Measurements from ENCODE around the gene FSTL4. TPM values are rescaled to one million over a fixed set of nuclear protein-coding genes. Genes with fewer than 3 reads are reported as not detected.
A peak's percentile ranks its signal among the peaks of the same experiment; 100 is the strongest.

FSTL4 gene
- total RNA-seq, 1 donor from 2014 or later = 0.07 TPM

DNA sequence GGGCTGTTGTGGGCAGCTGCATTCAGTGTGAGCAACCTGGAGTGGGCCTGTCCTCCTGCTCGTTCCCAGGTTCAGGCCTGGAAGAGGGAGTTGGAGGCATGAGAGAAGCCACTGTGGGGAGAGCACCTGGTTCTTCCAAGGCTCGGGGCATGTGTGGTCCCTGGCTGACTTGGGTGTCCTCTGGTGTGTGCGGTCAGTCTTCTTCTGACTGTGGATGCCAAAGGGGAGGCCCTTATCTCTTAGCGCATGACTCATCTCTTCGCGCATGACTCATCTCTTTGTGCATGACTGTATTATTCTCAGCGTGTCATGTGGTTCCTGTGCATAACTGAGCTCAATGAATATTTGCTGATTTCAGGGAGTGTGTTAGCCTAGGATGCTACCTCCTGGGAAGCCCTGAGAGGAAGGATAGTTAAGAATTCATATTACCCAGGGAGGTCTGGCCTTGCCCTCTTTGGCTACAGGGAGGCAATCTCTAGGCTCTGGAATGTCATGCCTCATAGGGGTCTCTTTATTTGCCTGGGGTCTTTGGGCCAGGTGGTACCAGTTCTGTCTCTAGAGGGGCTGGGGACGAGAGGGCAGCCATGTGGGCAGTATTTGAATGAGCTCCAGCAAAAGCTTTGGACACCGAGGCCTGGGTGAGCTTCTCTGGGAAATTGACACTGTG lies 371.8 kb downstream of the FSTL4 start:
- Mint-ChIP-seq H3K27me3 (ENCODE audit: low read depth) (peaks cover 3% of the 10 kb centered on the region), H3K4me1 (ENCODE audit: low read depth) (peaks cover 15% of the 10 kb centered on the region), H3K27ac (ENCODE audit: unreplicated experiment) (peak overlapping the region; percentile 73), H3K4me3 (ENCODE audit: unreplicated experiment) (no peak overlapping the region), H3K9me3 (ENCODE audit: low read depth) (no peaks in the 10 kb centered on the region), H3K36me3 (ENCODE audit: low read depth) (no peaks in the 10 kb centered on the region)
- TF ChIP-seq, protein P1, sequence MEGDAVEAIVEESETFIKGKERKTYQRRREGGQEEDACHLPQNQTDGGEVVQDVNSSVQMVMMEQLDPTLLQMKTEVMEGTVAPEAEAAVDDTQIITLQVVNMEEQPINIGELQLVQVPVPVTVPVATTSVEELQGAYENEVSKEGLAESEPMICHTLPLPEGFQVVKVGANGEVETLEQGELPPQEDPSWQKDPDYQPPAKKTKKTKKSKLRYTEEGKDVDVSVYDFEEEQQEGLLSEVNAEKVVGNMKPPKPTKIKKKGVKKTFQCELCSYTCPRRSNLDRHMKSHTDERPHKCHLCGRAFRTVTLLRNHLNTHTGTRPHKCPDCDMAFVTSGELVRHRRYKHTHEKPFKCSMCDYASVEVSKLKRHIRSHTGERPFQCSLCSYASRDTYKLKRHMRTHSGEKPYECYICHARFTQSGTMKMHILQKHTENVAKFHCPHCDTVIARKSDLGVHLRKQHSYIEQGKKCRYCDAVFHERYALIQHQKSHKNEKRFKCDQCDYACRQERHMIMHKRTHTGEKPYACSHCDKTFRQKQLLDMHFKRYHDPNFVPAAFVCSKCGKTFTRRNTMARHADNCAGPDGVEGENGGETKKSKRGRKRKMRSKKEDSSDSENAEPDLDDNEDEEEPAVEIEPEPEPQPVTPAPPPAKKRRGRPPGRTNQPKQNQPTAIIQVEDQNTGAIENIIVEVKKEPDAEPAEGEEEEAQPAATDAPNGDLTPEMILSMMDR (IDR thresholded peaks at IDR 0.05) = no peak
- DNase-seq (ENCODE audit: low spot score) = no peak

DNA sequence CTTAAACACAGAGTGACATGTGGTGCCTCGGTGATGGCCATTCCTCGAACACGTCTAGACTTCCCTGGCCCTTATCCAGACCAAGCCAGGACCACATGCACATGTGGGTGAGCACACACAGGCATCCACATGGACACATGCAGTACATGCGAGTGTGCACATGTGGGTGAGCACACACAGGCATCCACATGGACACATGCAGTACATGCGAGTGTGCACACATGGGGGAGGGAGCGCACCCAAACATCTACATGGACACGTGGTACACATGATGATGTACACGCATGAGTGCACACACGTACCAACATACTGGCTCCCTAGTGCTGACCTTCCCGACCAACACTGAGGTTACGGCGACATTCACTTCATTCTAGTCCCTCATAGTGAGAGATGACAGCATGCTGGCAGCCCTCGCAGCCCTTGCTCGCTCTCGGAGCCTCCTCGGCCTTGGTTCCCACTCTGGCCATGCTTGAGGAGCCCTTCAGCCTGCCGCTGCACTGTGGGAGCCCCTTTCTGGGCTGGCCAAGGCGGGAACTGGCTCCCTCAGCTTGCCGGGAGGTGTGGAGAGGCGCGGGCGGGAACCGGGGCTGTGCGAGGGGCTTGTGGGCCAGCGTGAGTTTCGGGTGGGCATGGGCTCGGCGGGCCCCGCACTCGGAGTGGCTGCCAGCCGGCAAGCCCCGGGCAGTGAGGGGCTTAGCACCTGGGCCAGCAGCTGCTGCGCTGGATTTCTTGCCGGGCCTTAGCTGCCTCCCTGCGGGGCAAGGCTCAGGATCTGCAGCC lies 373.7 kb downstream of the FSTL4 start:
- peaks cover 12% of the 10 kb centered on the region for H3K4me1 Mint-ChIP-seq (ENCODE audit: low read depth)
- H3K27me3 Mint-ChIP-seq (ENCODE audit: low read depth) = peaks cover 3% of the 10 kb centered on the region

DNA sequence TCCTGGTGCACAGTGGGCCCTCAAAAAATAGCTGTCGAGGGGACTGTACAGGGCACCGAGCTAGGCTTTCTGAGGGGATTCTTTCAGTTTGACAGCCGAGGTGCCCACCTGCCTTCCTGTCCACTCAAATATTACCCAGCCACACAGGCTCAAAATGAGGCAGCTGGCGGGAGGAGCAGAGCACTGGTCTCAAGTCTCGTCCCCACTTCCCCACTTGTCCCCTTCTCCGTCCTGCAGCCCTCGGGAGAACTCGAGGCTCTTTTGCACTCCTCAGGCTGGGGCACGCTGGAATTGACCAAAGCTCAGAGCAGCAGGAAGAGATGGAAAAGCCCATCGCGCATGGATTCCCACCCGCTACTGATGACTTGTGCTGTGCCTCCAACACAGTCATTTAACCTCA lies 375.4 kb downstream of the FSTL4 start:
- Mint-ChIP-seq H3K27me3 (ENCODE audit: low read depth) (peaks cover 3% of the 10 kb centered on the region), H3K4me1 (ENCODE audit: low read depth) (peaks cover 12% of the 10 kb centered on the region), H3K27ac (ENCODE audit: unreplicated experiment) (no peak overlapping the region), H3K9me3 (ENCODE audit: low read depth) (no peaks in the 10 kb centered on the region), H3K4me3 (ENCODE audit: unreplicated experiment) (no peak overlapping the region), H3K36me3 (ENCODE audit: low read depth) (no peaks in the 10 kb centered on the region)
- TF ChIP-seq, protein P1 (IDR thresholded peaks at IDR 0.05) = no peak
- no peak for DNase-seq (ENCODE audit: low spot score)

More for the DNA sequence above, 373.7 kb downstream of the FSTL4 start:
- TF ChIP-seq, protein P1 (IDR thresholded peaks at IDR 0.05) = no peak
- H3K27ac Mint-ChIP-seq (ENCODE audit: unreplicated experiment) = no peak overlapping the region
- H3K9me3 Mint-ChIP-seq (ENCODE audit: low read depth) = no peaks in the 10 kb centered on the region
- no peaks in the 10 kb centered on the region for H3K36me3 Mint-ChIP-seq (ENCODE audit: low read depth)
- no peak for DNase-seq (ENCODE audit: low spot score)
- H3K4me3 Mint-ChIP-seq (ENCODE audit: unreplicated experiment) = no peak overlapping the region

DNA sequence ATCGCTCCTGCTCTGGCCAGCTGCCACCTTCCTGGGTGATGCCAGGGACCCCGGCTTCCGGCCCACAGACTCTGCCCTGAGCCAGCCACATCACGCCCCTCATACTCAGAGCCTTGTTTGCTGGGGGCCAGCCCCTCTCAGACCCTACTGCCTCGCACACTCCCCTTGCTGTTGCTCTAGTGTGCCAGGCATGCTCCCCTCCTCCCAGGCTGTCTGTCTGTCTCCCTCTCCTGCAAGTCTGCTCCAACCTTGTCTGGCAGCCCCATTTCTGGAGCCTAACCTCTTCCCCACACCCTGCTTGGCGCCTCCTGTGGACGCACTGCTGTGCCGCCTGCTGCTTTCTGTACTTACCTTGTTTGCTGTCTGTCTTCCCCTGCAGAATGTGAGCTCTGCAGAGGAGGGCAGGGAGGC lies 375.8 kb downstream of the FSTL4 start:
- Mint-ChIP-seq H3K9me3 (ENCODE audit: low read depth) (no peaks in the 10 kb centered on the region), H3K27ac (ENCODE audit: unreplicated experiment) (no peak overlapping the region), H3K27me3 (ENCODE audit: low read depth) (peaks cover 3% of the 10 kb centered on the region), H3K36me3 (ENCODE audit: low read depth) (no peaks in the 10 kb centered on the region), H3K4me1 (ENCODE audit: low read depth) (peaks cover 12% of the 10 kb centered on the region), H3K4me3 (ENCODE audit: unreplicated experiment) (no peak overlapping the region)
- TF ChIP-seq, protein P1 (IDR thresholded peaks at IDR 0.05) = no peak
- no peak for DNase-seq (ENCODE audit: low spot score)

DNA sequence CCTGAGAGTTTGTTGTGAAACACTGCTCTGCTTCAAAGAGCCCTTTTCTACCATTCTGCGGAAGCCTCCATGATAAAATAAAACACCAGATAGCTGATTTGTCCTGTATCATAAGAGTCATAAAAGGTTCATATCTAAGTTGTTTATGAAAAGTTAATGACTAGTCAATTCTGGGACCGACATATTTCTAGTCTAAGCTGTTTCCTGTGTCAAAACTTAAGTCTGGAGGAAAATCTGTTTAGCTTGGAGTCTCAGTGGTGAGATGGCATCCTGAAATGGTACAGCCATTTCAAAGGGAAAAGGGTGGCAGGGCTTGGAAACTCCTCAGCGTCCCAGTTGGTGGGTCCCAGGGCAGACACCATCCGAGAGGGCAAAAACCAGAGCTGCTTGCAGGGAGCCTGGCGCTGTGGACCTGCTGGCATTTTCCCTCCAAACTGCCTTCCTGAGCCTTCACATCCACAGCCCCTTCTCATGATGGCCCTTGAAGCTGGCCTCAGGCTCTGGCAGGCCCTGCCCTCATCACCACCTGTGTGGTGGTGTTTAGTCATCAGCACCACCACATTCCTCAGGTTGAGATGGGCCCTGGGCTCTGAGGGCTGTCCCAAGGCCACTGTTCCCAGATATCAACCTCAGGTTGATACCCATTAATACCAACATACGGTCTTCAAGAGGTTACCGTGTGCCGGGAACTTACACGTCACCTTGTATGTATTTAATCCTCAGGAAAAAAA lies 376.5 kb downstream of the FSTL4 start:
- peaks cover 11% of the 10 kb centered on the region for H3K4me1 Mint-ChIP-seq (ENCODE audit: low read depth)
- H3K27ac Mint-ChIP-seq (ENCODE audit: unreplicated experiment) = no peak overlapping the region
- H3K27me3 Mint-ChIP-seq (ENCODE audit: low read depth) = peaks cover 3% of the 10 kb centered on the region
- H3K9me3 Mint-ChIP-seq (ENCODE audit: low read depth) = no peaks in the 10 kb centered on the region
- no peak overlapping the region for H3K4me3 Mint-ChIP-seq (ENCODE audit: unreplicated experiment)
- TF ChIP-seq, protein P1 (IDR thresholded peaks at IDR 0.05) = no peak
- H3K36me3 Mint-ChIP-seq (ENCODE audit: low read depth) = no peaks in the 10 kb centered on the region
- DNase-seq (ENCODE audit: low spot score) = no peak
